Progenitor cell of endocrine pancreas (in vitro differentiated cells): ENCODE data around the gene TBL1X. TPM values are rescaled to one million over a fixed set of nuclear protein-coding genes. Genes with fewer than 3 reads are reported as not detected.

Experiments used
- DNase-seq: peaks from one replicate; pipeline ENCODE4 v3.0.0; 2021; ENCODE audit warnings: low spot score; ENCODE audit not compliant: unreplicated experiment
- H3K27ac Mint-ChIP-seq: 2 replicates; pipeline ENCODE4 v1.8.0; 2021; ENCODE audit warnings: mild to moderate bottlenecking, moderate library complexity, mixed read lengths
- H3K27me3 Mint-ChIP-seq: 2 replicates; pipeline ENCODE4 v1.8.0; 2021; ENCODE audit warnings: mixed read lengths
- H3K36me3 Mint-ChIP-seq: 2 replicates; pipeline ENCODE4 v1.8.0; 2022; ENCODE audit warnings: mixed read lengths; ENCODE audit not compliant: insufficient read depth
- H3K4me1 Mint-ChIP-seq: 2 replicates; pipeline ENCODE4 v1.8.0; 2021; ENCODE audit warnings: low read depth, mixed read lengths
- H3K4me3 Mint-ChIP-seq: 2 replicates; pipeline ENCODE4 v1.8.0; 2021; ENCODE audit warnings: low read depth, mild to moderate bottlenecking, moderate library complexity, mixed read lengths
- H3K9me3 Mint-ChIP-seq: 2 replicates; pipeline ENCODE4 v1.8.0; 2021; ENCODE audit warnings: low read depth, mixed read lengths
- total RNA-seq: library from RNA; stranded (reverse); gene quantifications from 2 replicates; pipeline ENCODE4 v1.2.1, GENCODE V29; 2021
- TF ChIP-seq, protein P1 (sequence below): fragments of 200-600 bp; sonication (generic); IDR thresholded peaks from one replicate; pipeline ENCODE4 v1.5.0; 2021; ENCODE audit warnings: antibody characterized with exemption, mild to moderate bottlenecking; ENCODE audit not compliant: unreplicated experiment

Gene TBL1X
- total RNA-seq, 1 donor from 2014 or later: 42.7 TPM

DNA sequence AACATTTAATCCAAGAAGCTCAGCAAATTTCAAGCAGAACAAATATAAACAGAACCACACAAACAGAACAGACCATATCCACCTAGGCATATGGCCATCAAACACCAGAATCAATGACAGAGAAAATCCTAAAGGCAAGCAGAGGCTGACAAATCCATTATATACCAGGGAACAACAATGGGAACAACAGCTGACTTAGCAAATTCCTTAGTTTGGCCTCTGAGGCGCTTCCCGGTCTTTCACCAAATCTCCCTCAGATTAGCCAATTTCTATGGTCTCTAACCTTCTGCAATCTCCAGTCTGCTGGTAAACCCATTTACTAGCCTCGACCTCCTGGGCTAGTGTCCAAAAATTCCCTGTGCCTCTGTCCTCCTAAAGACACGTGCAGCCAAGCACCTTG, 241.6 kb downstream of the TBL1X start:
- Mint-ChIP-seq H3K4me1 (peaks cover 3% of the 10 kb centered on the region), H3K36me3 (peaks cover 30% of the 10 kb centered on the region), H3K9me3 (peaks cover 14% of the 10 kb centered on the region), H3K27ac (no peak overlapping the region), H3K27me3 (no peaks in the 10 kb centered on the region), H3K4me3 (no peak overlapping the region)
- TF ChIP-seq, protein P1, sequence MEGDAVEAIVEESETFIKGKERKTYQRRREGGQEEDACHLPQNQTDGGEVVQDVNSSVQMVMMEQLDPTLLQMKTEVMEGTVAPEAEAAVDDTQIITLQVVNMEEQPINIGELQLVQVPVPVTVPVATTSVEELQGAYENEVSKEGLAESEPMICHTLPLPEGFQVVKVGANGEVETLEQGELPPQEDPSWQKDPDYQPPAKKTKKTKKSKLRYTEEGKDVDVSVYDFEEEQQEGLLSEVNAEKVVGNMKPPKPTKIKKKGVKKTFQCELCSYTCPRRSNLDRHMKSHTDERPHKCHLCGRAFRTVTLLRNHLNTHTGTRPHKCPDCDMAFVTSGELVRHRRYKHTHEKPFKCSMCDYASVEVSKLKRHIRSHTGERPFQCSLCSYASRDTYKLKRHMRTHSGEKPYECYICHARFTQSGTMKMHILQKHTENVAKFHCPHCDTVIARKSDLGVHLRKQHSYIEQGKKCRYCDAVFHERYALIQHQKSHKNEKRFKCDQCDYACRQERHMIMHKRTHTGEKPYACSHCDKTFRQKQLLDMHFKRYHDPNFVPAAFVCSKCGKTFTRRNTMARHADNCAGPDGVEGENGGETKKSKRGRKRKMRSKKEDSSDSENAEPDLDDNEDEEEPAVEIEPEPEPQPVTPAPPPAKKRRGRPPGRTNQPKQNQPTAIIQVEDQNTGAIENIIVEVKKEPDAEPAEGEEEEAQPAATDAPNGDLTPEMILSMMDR: no peak
- DNase-seq: no peak

- TF ChIP-seq, protein P1: no peak
- Mint-ChIP-seq H3K9me3 (peaks cover 16% of the 10 kb centered on the region), H3K4me1 (peaks cover 3% of the 10 kb centered on the region), H3K27me3 (no peaks in the 10 kb centered on the region), H3K4me3 (no peak overlapping the region), H3K36me3 (peaks cover 29% of the 10 kb centered on the region), H3K27ac (peak overlapping the region; percentile 57)
- DNase-seq: no peak
Measured at GRCh38 chrX:9707306-9708033, 242.6 kb downstream of the TBL1X start.

- Mint-ChIP-seq H3K27me3 (no peaks in the 10 kb centered on the region), H3K36me3 (peaks cover 29% of the 10 kb centered on the region), H3K4me3 (no peak overlapping the region), H3K27ac (no peak overlapping the region), H3K9me3 (peaks cover 16% of the 10 kb centered on the region), H3K4me1 (peaks cover 3% of the 10 kb centered on the region)
- TF ChIP-seq, protein P1: no peak
- DNase-seq: no peak
Measured at GRCh38 chrX:9708086-9708485, 243.2 kb downstream of the TBL1X start.

DNA sequence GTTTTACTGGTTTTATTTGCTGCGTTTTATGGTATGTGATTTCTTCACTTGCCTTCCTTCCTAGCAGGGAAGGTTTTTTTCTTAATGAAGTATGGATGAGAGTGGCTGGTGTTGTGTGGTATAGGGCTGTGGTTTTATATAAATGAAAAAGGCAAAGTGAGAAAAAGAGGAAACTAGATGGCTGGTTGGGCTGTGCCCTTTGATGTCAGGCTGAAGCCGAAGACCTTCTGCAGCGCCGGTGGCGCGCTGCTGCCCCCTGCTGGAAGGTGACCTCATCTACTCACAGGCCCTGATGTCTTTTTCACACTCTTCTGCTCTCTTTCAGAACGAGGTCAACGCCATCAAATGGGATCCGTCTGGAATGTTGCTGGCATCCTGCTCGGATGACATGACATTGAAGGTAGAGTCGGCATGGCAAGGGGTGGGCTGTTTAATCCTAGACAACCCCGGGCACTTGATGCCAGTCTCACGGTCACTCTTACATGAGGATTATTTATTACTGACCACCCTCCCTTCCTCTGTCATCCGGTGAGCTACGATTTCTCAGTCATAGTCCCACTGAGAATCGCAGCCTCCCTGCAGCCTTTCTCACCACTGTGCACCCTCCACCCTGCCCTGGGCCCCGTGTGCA, 244.2 kb downstream of the TBL1X start:
- Mint-ChIP-seq H3K27ac (no peak overlapping the region), H3K4me1 (peaks cover 3% of the 10 kb centered on the region), H3K27me3 (no peaks in the 10 kb centered on the region), H3K4me3 (no peak overlapping the region), H3K36me3 (peaks cover 27% of the 10 kb centered on the region), H3K9me3 (peaks cover 13% of the 10 kb centered on the region)
- DNase-seq: peak; percentile 51
- TF ChIP-seq, protein P1: peak; percentile 76

- Mint-ChIP-seq H3K9me3 (peaks cover 16% of the 10 kb centered on the region), H3K4me3 (no peak overlapping the region), H3K4me1 (peaks cover 3% of the 10 kb centered on the region), H3K27ac (no peak overlapping the region), H3K36me3 (peaks cover 20% of the 10 kb centered on the region), H3K27me3 (no peaks in the 10 kb centered on the region)
- TF ChIP-seq, protein P1: no peak
- DNase-seq: no peak
Measured at GRCh38 chrX:9710332-9710731, 245.5 kb downstream of the TBL1X start.
